Subcutaneous adipose tissue (tissue), 4 donors: Measurements from ENCODE around the gene CPE. TPM values are rescaled to one million over a fixed set of nuclear protein-coding genes. Genes with fewer than 3 reads are reported as not detected.

Experiments used
- CTCF ChIP-seq: fragments of 450-650 bp; IDR thresholded peaks from one replicate; pipeline ENCODE4 v1.5.1; 2016; ENCODE audit warnings: low read depth, mild to moderate bottlenecking, control low read depth, antibody characterized with exemption, moderate library complexity
- total RNA-seq, 4 donors: library from RNA; depleted of rRNA; stranded (reverse); fragments of >200 nt; gene quantifications; one replicate each; pipeline ENCODE4 v1.1.0, GENCODE V29; 2016

The CPE gene
- total RNA-seq, 4 donors from 2014 or later = 81.0 to 122 (median 99.6) TPM

GRCh38 chr4:165458471-165458870 is 79.7 kb downstream of the CPE start:
- no peak for TF ChIP-seq CTCF

- no peak for TF ChIP-seq CTCF
Measured at GRCh38 chr4:165461159-165461821, 82.5 kb downstream of the CPE start.

- no peak for TF ChIP-seq CTCF
Measured at GRCh38 chr4:165462009-165462408, 83.2 kb downstream of the CPE start.

GRCh38 chr4:165464376-165464775 is 85.6 kb downstream of the CPE start:
- TF ChIP-seq CTCF = no peak

GRCh38 chr4:165464813-165465381 is 86.1 kb downstream of the CPE start:
- TF ChIP-seq CTCF = no peak

- no peak for TF ChIP-seq CTCF
Measured at GRCh38 chr4:165470009-165470408, 91.2 kb downstream of the CPE start.

- no peak for TF ChIP-seq CTCF
Measured at GRCh38 chr4:165472943-165473676, 94.3 kb downstream of the CPE start.
